Breast epithelium (tissue), 4 donors: ENCODE data around the gene MYL12A. TPM values are rescaled to one million over a fixed set of nuclear protein-coding genes. Genes with fewer than 3 reads are reported as not detected.

ENCODE experiments used
- DNase-seq, 2 donors: peaks; one replicate each; pipeline ENCODE4 v3.0.0-alpha.2; 2019; ENCODE audit warnings: low spot score in 2 of 2
- H3K27ac ChIP-seq, 2 donors: fragments of 200-600 bp; sonication (generic) in 1 of 2; one replicate each; pipeline ENCODE4 v1.5.1; 2016 to 2019; ENCODE audit warnings: mild to moderate bottlenecking in 1 of 2
- H3K27me3 ChIP-seq, 2 donors: fragments of 200-600 bp; sonication (generic) in 1 of 2; one replicate each; pipeline versions ENCODE4 v1.5.1 to v1.6.0; 2017 to 2019; ENCODE audit warnings: control low read depth in 1 of 2, mild to moderate bottlenecking in 1 of 2
- H3K36me3 ChIP-seq: fragments of 200-600 bp; one replicate; pipeline ENCODE4 v1.5.1; 2019
- H3K4me1 ChIP-seq, 2 donors: fragments of 200-600 bp; sonication (generic); one replicate each; pipeline ENCODE4 v1.5.1; 2016 to 2019; ENCODE audit warnings: control low read depth in 1 of 2
- H3K4me3 ChIP-seq, 3 donors: fragments of 200-600 bp; sonication (generic); 1 replicate in 2 of 3; 2 replicates in 1 of 3; pipeline ENCODE4 v1.5.1; 2016 to 2019; ENCODE audit warnings: mild to moderate bottlenecking in 3 of 3, moderate library complexity in 2 of 3
- H3K9me3 ChIP-seq, 2 donors: fragments of 200-600 bp; sonication (generic) in 1 of 2; one replicate each; pipeline ENCODE4 v1.5.1; 2016 to 2019; ENCODE audit warnings: control low read depth in 1 of 2
- POLR2A ChIP-seq: fragments of 450-650 bp; IDR thresholded peaks from one replicate; pipeline ENCODE4 v1.6.1; 2016; ENCODE audit warnings: antibody characterized with exemption, mild to moderate bottlenecking, moderate library complexity
- POLR2AphosphoS5 ChIP-seq, 3 donors: sonication (generic); formaldehyde crosslinking; IDR thresholded peaks; one replicate each; pipeline ENCODE4 v1.6.1; 2017; ENCODE audit warnings: antibody characterized with exemption in 3 of 3
- intact Hi-C: fragments of 100-400 bp; cut with DNase I; formaldehyde crosslinking; loops from one replicate; pipeline ENCODE4 v1.15.1; 2023; ENCODE audit warnings: low total_unique reads
- total RNA-seq, 3 donors: library from RNA; depleted of rRNA; stranded (reverse); fragments of >200 nt; gene quantifications; one replicate each; pipeline ENCODE4 v1.1.0, GENCODE V29; 2016
- TF ChIP-seq, protein P1 (sequence below), 3 donors: fragments of 450-650 bp; IDR thresholded peaks; one replicate each; pipeline ENCODE4 v1.5.1; 2016 to 2017; ENCODE audit warnings: antibody characterized with exemption in 3 of 3, mild to moderate bottlenecking in 3 of 3, moderate library complexity in 3 of 3

The MYL12A gene
- total RNA-seq, 3 donors from 2014 or later: 403 to 495 (median 444) TPM

DNA sequence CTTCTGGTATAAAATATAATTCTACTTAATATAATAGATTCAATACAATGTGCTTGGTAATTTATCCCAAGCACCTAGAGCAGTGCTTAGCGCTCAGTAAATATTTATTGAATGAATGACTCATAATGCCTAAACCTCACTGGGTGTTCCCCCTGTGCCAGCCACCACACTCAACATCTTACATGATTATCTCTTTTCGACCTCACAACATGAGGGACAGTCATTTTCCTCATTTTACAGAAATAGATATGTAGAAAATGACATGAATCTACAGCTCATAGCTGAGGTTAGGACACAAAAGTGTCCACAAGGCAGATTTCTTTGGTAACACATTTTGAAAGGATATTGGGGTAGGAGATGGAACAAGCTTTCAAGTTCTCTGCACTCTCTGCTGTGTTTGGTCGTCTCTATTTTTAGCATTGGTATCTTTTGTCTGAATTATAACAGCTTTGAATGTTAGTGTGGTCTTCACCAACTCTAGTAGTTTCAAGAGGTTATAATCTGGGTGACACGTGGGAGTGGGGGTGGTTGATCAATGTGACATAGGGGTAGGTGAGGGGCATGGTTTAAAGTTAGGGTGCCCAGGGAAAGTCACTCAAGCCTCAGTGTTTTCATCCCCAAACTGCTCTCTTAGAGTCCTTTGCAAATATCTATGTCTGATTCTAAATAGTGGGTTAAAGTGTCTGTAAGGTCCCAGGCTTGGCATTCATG, 37.6 kb upstream of the MYL12A start:
- no peak overlapping the region for H3K4me3 ChIP-seq
- peaks cover 0 to 12% of the 10 kb centered on the region in 2 donors for H3K9me3 ChIP-seq
- no peak overlapping the region for H3K27ac ChIP-seq
- H3K27me3 ChIP-seq: no peaks in the 10 kb centered on the region
- no peaks in the 10 kb centered on the region for H3K36me3 ChIP-seq
- H3K4me1 ChIP-seq: no peaks in the 10 kb centered on the region
- intact Hi-C loops: no loop called here
- TF ChIP-seq POLR2AphosphoS5 (IDR thresholded peaks at IDR 0.05): no peak
- TF ChIP-seq POLR2A: no peak
- TF ChIP-seq, protein P1, sequence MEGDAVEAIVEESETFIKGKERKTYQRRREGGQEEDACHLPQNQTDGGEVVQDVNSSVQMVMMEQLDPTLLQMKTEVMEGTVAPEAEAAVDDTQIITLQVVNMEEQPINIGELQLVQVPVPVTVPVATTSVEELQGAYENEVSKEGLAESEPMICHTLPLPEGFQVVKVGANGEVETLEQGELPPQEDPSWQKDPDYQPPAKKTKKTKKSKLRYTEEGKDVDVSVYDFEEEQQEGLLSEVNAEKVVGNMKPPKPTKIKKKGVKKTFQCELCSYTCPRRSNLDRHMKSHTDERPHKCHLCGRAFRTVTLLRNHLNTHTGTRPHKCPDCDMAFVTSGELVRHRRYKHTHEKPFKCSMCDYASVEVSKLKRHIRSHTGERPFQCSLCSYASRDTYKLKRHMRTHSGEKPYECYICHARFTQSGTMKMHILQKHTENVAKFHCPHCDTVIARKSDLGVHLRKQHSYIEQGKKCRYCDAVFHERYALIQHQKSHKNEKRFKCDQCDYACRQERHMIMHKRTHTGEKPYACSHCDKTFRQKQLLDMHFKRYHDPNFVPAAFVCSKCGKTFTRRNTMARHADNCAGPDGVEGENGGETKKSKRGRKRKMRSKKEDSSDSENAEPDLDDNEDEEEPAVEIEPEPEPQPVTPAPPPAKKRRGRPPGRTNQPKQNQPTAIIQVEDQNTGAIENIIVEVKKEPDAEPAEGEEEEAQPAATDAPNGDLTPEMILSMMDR (IDR thresholded peaks at IDR 0.05): no peak
- no peak for DNase-seq

DNA sequence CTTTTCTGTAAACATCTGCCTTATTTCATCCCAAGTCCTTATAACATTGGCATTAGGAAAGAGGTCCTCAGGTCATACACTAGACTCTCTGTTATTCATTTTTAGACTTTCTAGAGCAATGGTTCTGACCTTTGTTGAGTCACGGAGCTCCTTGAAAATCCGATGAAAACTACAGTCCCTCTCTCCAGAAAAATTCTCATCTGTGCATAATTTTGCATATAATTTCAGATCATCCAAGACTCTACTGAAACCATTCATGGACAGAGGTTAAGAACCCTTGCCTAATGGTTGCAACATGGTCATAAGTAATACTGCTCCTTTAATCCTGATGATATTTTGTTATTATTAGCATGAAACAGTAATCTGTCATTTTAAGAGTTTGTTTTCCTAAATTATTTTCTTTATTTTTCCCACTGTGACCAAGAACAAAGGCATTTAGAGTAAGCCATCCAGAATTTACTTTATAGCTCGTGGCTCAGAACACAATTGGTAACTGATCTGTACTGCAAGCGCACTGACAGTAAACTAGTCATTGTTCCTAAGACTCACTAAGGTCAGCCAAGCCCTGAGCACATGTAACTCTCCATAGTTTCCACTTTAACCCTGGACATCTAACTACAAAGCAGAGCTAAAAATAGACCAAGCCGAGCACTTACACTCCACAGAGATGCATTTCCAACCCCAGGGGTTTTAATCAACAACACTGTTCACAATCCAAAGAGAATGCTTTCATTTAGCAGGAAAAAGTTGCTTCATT, 36.2 kb upstream of the MYL12A start:
- Histone ChIP-seq H3K9me3 (no peaks in the 10 kb centered on the region), H3K36me3 (no peaks in the 10 kb centered on the region), H3K4me3 (no peak overlapping the region), H3K4me1 (no peaks in the 10 kb centered on the region), H3K27me3 (no peaks in the 10 kb centered on the region), H3K27ac (peak overlapping the region in 1 of 2 donors; percentile 2)
- TF ChIP-seq POLR2A (no peak), POLR2AphosphoS5 (IDR thresholded peaks at IDR 0.05) (no peak)
- TF ChIP-seq, protein P1 (IDR thresholded peaks at IDR 0.05): no peak
- intact Hi-C loops: no loop called here
- no peak for DNase-seq

DNA sequence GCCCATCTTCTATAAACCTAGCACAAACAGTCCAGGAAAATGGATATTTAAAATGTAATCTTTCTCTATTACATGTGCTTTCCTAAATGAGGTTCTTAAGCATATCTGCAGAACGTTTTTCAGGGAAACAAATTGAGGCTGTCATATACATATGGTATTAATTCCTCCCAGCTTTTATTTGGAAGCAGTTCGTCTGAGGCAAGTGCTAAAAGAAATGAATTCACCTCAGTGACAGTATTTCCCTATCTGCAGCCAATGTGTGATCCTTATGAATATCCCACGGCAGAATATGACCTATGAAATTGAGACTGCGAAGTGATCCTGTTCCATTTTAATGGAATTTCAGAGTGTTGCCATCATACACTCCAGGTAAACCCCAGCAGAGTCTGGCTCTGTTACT, 34.9 kb upstream of the MYL12A start:
- Histone ChIP-seq H3K27me3 (no peaks in the 10 kb centered on the region), H3K36me3 (no peaks in the 10 kb centered on the region), H3K4me1 (no peaks in the 10 kb centered on the region), H3K27ac (peak overlapping the region in 1 of 2 donors; percentile 0), H3K9me3 (no peaks in the 10 kb centered on the region), H3K4me3 (no peak overlapping the region)
- intact Hi-C loops: no loop called here
- TF ChIP-seq POLR2A (no peak), POLR2AphosphoS5 (IDR thresholded peaks at IDR 0.05) (no peak)
- TF ChIP-seq, protein P1 (IDR thresholded peaks at IDR 0.05): no peak
- DNase-seq: no peak

DNA sequence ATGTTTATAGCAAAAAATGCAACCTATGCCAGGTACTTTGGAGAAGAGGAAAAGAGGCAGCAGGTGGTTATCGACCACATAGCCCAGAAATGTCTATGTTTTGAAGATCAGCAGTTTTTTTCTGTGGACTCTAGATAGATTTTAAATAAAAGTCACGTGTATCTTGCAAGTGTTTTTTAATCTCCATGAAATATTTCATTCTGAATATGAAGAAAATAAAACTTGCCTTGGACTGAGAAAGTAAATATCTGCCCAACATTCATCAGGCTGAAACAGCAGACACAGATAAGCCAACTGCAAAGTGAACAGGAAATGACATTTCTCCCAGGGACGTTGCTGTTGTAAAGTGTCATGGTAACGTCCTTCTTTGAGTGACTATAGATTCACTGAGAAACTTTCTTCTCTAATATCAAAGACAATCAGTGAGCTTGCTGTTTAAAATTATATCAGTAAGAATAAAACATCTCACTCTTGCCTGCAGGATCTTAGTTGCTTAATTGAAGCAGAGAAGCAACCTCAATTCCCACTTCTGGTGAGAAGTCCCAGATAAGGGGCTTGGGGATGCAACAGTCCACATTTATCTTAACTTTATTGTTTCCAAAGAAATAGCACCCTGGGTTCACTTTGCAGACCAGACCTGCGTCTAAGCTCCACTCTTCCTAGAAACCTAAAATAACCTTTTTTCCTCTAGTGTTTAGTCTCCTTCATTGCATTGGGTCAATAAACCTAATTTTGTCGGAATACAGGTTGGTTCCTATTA, 34.1 kb upstream of the MYL12A start:
- Histone ChIP-seq H3K36me3 (no peaks in the 10 kb centered on the region), H3K27ac (no peak overlapping the region), H3K27me3 (no peaks in the 10 kb centered on the region), H3K4me1 (no peaks in the 10 kb centered on the region), H3K4me3 (no peak overlapping the region), H3K9me3 (no peaks in the 10 kb centered on the region)
- TF ChIP-seq POLR2A: no peak
- no peak for TF ChIP-seq POLR2AphosphoS5 (IDR thresholded peaks at IDR 0.05)
- TF ChIP-seq, protein P1 (IDR thresholded peaks at IDR 0.05): no peak
- no peak for DNase-seq
- intact Hi-C loops: loop anchor here (2.0 kb wide), 1 partner anchor 15 kb away; no protein-coding TSS in a partner anchor
